Measurements from ENCODE around the gene ATRIP. TPM values are rescaled to one million over a fixed set of nuclear protein-coding genes. Genes with fewer than 3 reads are reported as not detected.
A peak's percentile ranks its signal among the peaks of the same experiment; 100 is the strongest.
"Not testable (repeated sequence)": the region's sequence is repeated elsewhere in the genome, so short reads cannot be mapped to it uniquely, and the experiment has no call there.

Gene ATRIP
- total RNA-seq, 2 experiments from 2014 or later = 17.4 to 19.4 TPM

- ChIA-PET POLR2A (no interaction called here), CTCF (interaction anchor here (0.6 kb wide), 1 partner anchor 411 kb away, joined by 3 read pairs; no protein-coding TSS in a partner anchor)
- Mint-ChIP-seq H3K27ac (peak overlapping the region; percentile 43), H3K4me1 (peaks cover 20% of the 10 kb centered on the region), H3K4me3 (no peak overlapping the region), H3K27me3 (no peaks in the 10 kb centered on the region), H3K9me3 (no peaks in the 10 kb centered on the region), H3K36me3 (ENCODE audit: low read depth) (peaks cover 34% of the 10 kb centered on the region)
- no peak for DNase-seq
These were observed 14.0 kb downstream of the ATRIP start for GRCh38 chr3:48460517-48460902.

- H3K36me3 Mint-ChIP-seq (ENCODE audit: low read depth) = peaks cover 43% of the 10 kb centered on the region
- POLR2A ChIA-PET = interaction anchor here (0.7 kb wide), 1 partner anchor 13 kb away, joined by 3 read pairs; no protein-coding TSS in a partner anchor
- not testable (repeated sequence) for H3K9me3 Mint-ChIP-seq
These were observed 15.2 kb downstream of the ATRIP start for GRCh38 chr3:48461767-48462166.

GRCh38 chr3:48463703-48464102 lies 17.2 kb downstream of the ATRIP start:
- no peak overlapping the region for H3K4me3 Mint-ChIP-seq
- H3K36me3 Mint-ChIP-seq (ENCODE audit: low read depth) = peaks cover 55% of the 10 kb centered on the region
- no peak for DNase-seq
- peaks cover 42% of the 10 kb centered on the region for H3K4me1 Mint-ChIP-seq
- POLR2A ChIA-PET = no interaction called here
- no peaks in the 10 kb centered on the region for H3K27me3 Mint-ChIP-seq
- no peak overlapping the region for H3K27ac Mint-ChIP-seq
- no peaks in the 10 kb centered on the region for H3K9me3 Mint-ChIP-seq
- CTCF ChIA-PET = interaction anchor here (0.6 to 2.9 kb wide), 4 partner anchors 10 to 44 kb away, joined by 4 to 17 read pairs (median 5); partner anchors contain the start of gene ATRIP

More at GRCh38 chr3:48461767-48462166, 15.2 kb downstream of the ATRIP start:
- not testable (repeated sequence) for H3K27me3 Mint-ChIP-seq, H3K27ac Mint-ChIP-seq, H3K4me3 Mint-ChIP-seq, DNase-seq
- H3K4me1 Mint-ChIP-seq = peaks cover 25% of the 10 kb centered on the region
- CTCF ChIA-PET = interaction anchor here (1.3 to 2.9 kb wide), 4 partner anchors 12 to 95 kb away, joined by 3 to 17 read pairs (median 7); partner anchors contain the start of gene PFKFB4

- no peak for DNase-seq
- POLR2A ChIA-PET = no interaction called here
- CTCF ChIA-PET = interaction anchor here (0.7 to 1.6 kb wide), 3 partner anchors 9 to 19 kb away, joined by 3 to 5 read pairs (median 5); partner anchors contain the start of gene ATRIP
- Mint-ChIP-seq H3K27ac (peak overlapping the region; percentile 97), H3K36me3 (ENCODE audit: low read depth) (peaks cover 61% of the 10 kb centered on the region), H3K4me1 (peaks cover 52% of the 10 kb centered on the region), H3K9me3 (no peaks in the 10 kb centered on the region), H3K27me3 (no peaks in the 10 kb centered on the region), H3K4me3 (no peak overlapping the region)
These were observed 18.2 kb downstream of the ATRIP start for GRCh38 chr3:48464713-48465221.

- peaks cover 54% of the 10 kb centered on the region for H3K4me1 Mint-ChIP-seq
- CTCF ChIA-PET = interaction anchor here (0.7 kb wide), 1 partner anchor 8 kb away, joined by 3 read pairs; no protein-coding TSS in a partner anchor
- no peak for DNase-seq
- H3K9me3 Mint-ChIP-seq = no peaks in the 10 kb centered on the region
- peak overlapping the region; percentile 97 for H3K27ac Mint-ChIP-seq
- peak overlapping the region; percentile 87 for H3K4me3 Mint-ChIP-seq
- H3K36me3 Mint-ChIP-seq (ENCODE audit: low read depth) = peaks cover 62% of the 10 kb centered on the region
- POLR2A ChIA-PET = no interaction called here
- H3K27me3 Mint-ChIP-seq = no peaks in the 10 kb centered on the region
These were observed 18.6 kb downstream of the ATRIP start for GRCh38 chr3:48465237-48465530.

GRCh38 chr3:48465531-48466378 lies 19.2 kb downstream of the ATRIP start:
- ChIA-PET POLR2A (no interaction called here), CTCF (interaction anchor here (0.7 to 1.8 kb wide), 4 partner anchors 8 to 65 kb away, joined by 3 to 9 read pairs (median 4); partner anchors contain the start of genes CCDC51 and TMA7)
- no peaks in the 10 kb centered on the region for H3K27me3 Mint-ChIP-seq
- H3K36me3 Mint-ChIP-seq (ENCODE audit: low read depth) = peaks cover 58% of the 10 kb centered on the region
- peak overlapping the region; percentile 97 for H3K27ac Mint-ChIP-seq
- peak; percentile 85 for DNase-seq
- peaks cover 53% of the 10 kb centered on the region for H3K4me1 Mint-ChIP-seq
- H3K4me3 Mint-ChIP-seq = peak overlapping the region; percentile 87
- no peaks in the 10 kb centered on the region for H3K9me3 Mint-ChIP-seq

GRCh38 chr3:48466386-48467109 lies 20.0 kb downstream of the ATRIP start:
- ChIA-PET POLR2A (interaction anchor here (0.9 kb wide), 1 partner anchor 13 kb away, joined by 3 read pairs; no protein-coding TSS in a partner anchor), CTCF (interaction anchor here (0.7 to 1.8 kb wide), 7 partner anchors 13 to 83 kb away, joined by 3 to 9 read pairs (median 3); partner anchors contain the start of genes ATRIP, CCDC51 and TMA7)
- H3K36me3 Mint-ChIP-seq (ENCODE audit: low read depth) = peaks cover 51% of the 10 kb centered on the region
- H3K4me1 Mint-ChIP-seq = peaks cover 49% of the 10 kb centered on the region
- H3K27me3 Mint-ChIP-seq = no peaks in the 10 kb centered on the region
- H3K4me3 Mint-ChIP-seq = peak overlapping the region; percentile 87
- H3K9me3 Mint-ChIP-seq = no peaks in the 10 kb centered on the region
- peak; percentile 42 for DNase-seq
- peak overlapping the region; percentile 97 for H3K27ac Mint-ChIP-seq

GRCh38 chr3:48467110-48467454 lies 20.5 kb downstream of the ATRIP start:
- no peaks in the 10 kb centered on the region for H3K27me3 Mint-ChIP-seq
- H3K27ac Mint-ChIP-seq = peak overlapping the region; percentile 97
- no peaks in the 10 kb centered on the region for H3K9me3 Mint-ChIP-seq
- H3K4me1 Mint-ChIP-seq = peaks cover 49% of the 10 kb centered on the region
- CTCF ChIA-PET = interaction anchor here (0.5 to 1.8 kb wide), 7 partner anchors 13 to 135 kb away, joined by 3 to 9 read pairs (median 3); partner anchors contain the start of genes ATRIP, CCDC51 and TMA7
- POLR2A ChIA-PET = interaction anchor here (0.9 kb wide), 1 partner anchor 12 kb away, joined by 3 read pairs; no protein-coding TSS in a partner anchor
- H3K4me3 Mint-ChIP-seq = peak overlapping the region; percentile 87
- peaks cover 51% of the 10 kb centered on the region for H3K36me3 Mint-ChIP-seq (ENCODE audit: low read depth)
- no peak for DNase-seq

- no peaks in the 10 kb centered on the region for H3K9me3 Mint-ChIP-seq
- H3K27ac Mint-ChIP-seq = peak overlapping the region; percentile 97
- DNase-seq = no peak
These were observed 21.1 kb downstream of the ATRIP start for GRCh38 chr3:48467473-48468267.

GRCh38 chr3:48468329-48468731 lies 21.8 kb downstream of the ATRIP start:
- ChIA-PET CTCF (interaction anchor here (6.5 kb wide), 1 partner anchor 32 kb away, joined by 34 read pairs; no protein-coding TSS in a partner anchor), POLR2A (interaction anchor here (0.5 to 0.6 kb wide), 2 partner anchors 22 to 1386 kb away, joined by 3 read pairs; partner anchors contain the start of gene ATRIP)
- H3K9me3 Mint-ChIP-seq = no peaks in the 10 kb centered on the region
- H3K4me3 Mint-ChIP-seq = peak overlapping the region; percentile 87
- H3K36me3 Mint-ChIP-seq (ENCODE audit: low read depth) = peaks cover 54% of the 10 kb centered on the region
- H3K27ac Mint-ChIP-seq = peak overlapping the region; percentile 97
- peaks cover 52% of the 10 kb centered on the region for H3K4me1 Mint-ChIP-seq
- DNase-seq = no peak
- no peaks in the 10 kb centered on the region for H3K27me3 Mint-ChIP-seq

More at GRCh38 chr3:48467473-48468267, 21.1 kb downstream of the ATRIP start:
- H3K27me3 Mint-ChIP-seq = no peaks in the 10 kb centered on the region
- POLR2A ChIA-PET = interaction anchor here (0.6 kb wide), 1 partner anchor 1386 kb away, joined by 3 read pairs; no protein-coding TSS in a partner anchor
- peak overlapping the region; percentile 87 for H3K4me3 Mint-ChIP-seq
- H3K4me1 Mint-ChIP-seq = peaks cover 49% of the 10 kb centered on the region
- CTCF ChIA-PET = interaction anchor here (0.5 to 6.5 kb wide), 5 partner anchors 14 to 134 kb away, joined by 3 to 34 read pairs (median 3); partner anchors contain the start of gene ATRIP
- H3K36me3 Mint-ChIP-seq (ENCODE audit: low read depth) = peaks cover 51% of the 10 kb centered on the region

- Mint-ChIP-seq H3K27me3 (no peaks in the 10 kb centered on the region), H3K27ac (peak overlapping the region; percentile 98), H3K36me3 (ENCODE audit: low read depth) (peaks cover 55% of the 10 kb centered on the region), H3K4me3 (peak overlapping the region; percentile 87), H3K4me1 (peaks cover 59% of the 10 kb centered on the region), H3K9me3 (no peaks in the 10 kb centered on the region)
- no peak for DNase-seq
- CTCF ChIA-PET = interaction anchor here (0.7 to 6.5 kb wide), 4 partner anchors 23 to 38 kb away, joined by 3 to 34 read pairs (median 3); partner anchors contain the start of gene ATRIP
- POLR2A ChIA-PET = interaction anchor here (0.5 kb wide), 1 partner anchor 23 kb away, joined by 3 read pairs; the partner anchor contains the start of gene ATRIP
These were observed 22.7 kb downstream of the ATRIP start for GRCh38 chr3:48469046-48469915.

Measured in activated CD4-positive, alpha-beta T cell treated with anti-CD3 and anti-CD28 coated beads, Interleukin-2, amount 10 ng/mL, durations not matched to agents 7 days and 5 days (primary cell).